Right atrium auricular region (tissue), 2 donors: ENCODE results near the gene NKD2. TPM values are rescaled to one million over a fixed set of nuclear protein-coding genes. Genes with fewer than 3 reads are reported as not detected.
"Not testable (repeated sequence)": the region's sequence is repeated elsewhere in the genome, so short reads cannot be mapped to it uniquely, and the experiment has no call there.

Experiments
- DNase-seq: peaks from one replicate; pipeline ENCODE4 v3.0.0-alpha.2; 2019; ENCODE audit warnings: low spot score
- H3K27ac ChIP-seq, 2 donors: fragments of 200-600 bp; sonication (generic); 1 replicate in 1 of 2; 2 replicates in 1 of 2; pipeline ENCODE4 v1.5.1; 2016 to 2019
- H3K27me3 ChIP-seq, 2 donors: fragments of 200-600 bp; sonication (generic); one replicate each; pipeline versions ENCODE4 v1.5.1 to v1.6.0; 2017 to 2019
- H3K36me3 ChIP-seq: fragments of 200-600 bp; sonication (generic); one replicate; pipeline ENCODE4 v1.5.1; 2016
- H3K4me1 ChIP-seq, 2 donors: fragments of 200-600 bp; sonication (generic); one replicate each; pipeline versions ENCODE4 v1.5.1 to v1.6.0; 2017 to 2019
- H3K4me3 ChIP-seq, 2 donors: fragments of 200-600 bp; sonication (generic); 1 replicate in 1 of 2; 2 replicates in 1 of 2; pipeline ENCODE4 v1.5.1; 2017 to 2019; ENCODE audit warnings: mild to moderate bottlenecking in 1 of 2, moderate library complexity in 1 of 2
- H3K9me3 ChIP-seq, 2 donors: fragments of 200-600 bp; sonication (generic); one replicate each; pipeline ENCODE4 v1.5.1; 2019
- total RNA-seq, 2 donors: library from RNA; depleted of rRNA; stranded (reverse); fragments of >200 nt; gene quantifications; one replicate each; pipeline ENCODE4 v1.1.0, GENCODE V29; 2016
- TF ChIP-seq, protein P1 (sequence below), 2 donors: fragments of 200-600 bp; sonication (generic); IDR thresholded peaks; one replicate each; pipeline ENCODE4 v1.5.1; 2019; ENCODE audit warnings: antibody characterized with exemption in 2 of 2

Gene NKD2
- total RNA-seq, 2 donors from 2014 or later = 2.4 to 2.8 TPM

- H3K4me1 ChIP-seq = peaks cover 0 to 4% of the 10 kb centered on the region in 2 donors
- no peak for DNase-seq
- no peak overlapping the region for H3K4me3 ChIP-seq
- H3K27me3 ChIP-seq = no peaks in the 10 kb centered on the region
- H3K9me3 ChIP-seq = no peaks in the 10 kb centered on the region
- H3K27ac ChIP-seq = no peak overlapping the region
- TF ChIP-seq, protein P1, sequence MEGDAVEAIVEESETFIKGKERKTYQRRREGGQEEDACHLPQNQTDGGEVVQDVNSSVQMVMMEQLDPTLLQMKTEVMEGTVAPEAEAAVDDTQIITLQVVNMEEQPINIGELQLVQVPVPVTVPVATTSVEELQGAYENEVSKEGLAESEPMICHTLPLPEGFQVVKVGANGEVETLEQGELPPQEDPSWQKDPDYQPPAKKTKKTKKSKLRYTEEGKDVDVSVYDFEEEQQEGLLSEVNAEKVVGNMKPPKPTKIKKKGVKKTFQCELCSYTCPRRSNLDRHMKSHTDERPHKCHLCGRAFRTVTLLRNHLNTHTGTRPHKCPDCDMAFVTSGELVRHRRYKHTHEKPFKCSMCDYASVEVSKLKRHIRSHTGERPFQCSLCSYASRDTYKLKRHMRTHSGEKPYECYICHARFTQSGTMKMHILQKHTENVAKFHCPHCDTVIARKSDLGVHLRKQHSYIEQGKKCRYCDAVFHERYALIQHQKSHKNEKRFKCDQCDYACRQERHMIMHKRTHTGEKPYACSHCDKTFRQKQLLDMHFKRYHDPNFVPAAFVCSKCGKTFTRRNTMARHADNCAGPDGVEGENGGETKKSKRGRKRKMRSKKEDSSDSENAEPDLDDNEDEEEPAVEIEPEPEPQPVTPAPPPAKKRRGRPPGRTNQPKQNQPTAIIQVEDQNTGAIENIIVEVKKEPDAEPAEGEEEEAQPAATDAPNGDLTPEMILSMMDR (IDR thresholded peaks at IDR 0.05) = no peak
- peaks cover 93% of the 10 kb centered on the region for H3K36me3 ChIP-seq
Measured at GRCh38 chr5:1081519-1081918, 72.9 kb downstream of the NKD2 start.

DNA sequence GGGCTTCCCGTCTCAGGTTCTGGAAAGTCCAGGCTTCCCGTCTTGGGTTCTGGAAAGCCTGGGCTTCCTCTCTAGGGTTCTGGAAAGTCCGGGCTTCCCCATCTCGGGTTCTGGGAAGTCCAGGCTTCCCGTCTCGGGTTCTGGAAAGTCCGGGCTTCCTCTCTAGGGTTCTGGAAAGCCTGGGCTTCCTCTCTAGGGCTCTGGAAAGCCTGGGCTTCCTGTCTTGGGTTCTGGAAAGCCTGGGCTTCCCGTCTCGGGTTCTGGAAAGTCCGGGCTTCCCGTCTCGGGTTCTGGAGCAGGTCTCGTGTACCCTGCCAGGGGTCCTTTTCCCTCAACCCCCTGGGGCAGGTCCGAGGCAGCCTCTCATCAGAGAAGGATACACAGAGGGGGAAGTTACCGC is 74.4 kb downstream of the NKD2 start:
- not testable (repeated sequence) for H3K4me3 ChIP-seq, H3K4me1 ChIP-seq, DNase-seq, H3K27ac ChIP-seq, H3K9me3 ChIP-seq, H3K27me3 ChIP-seq
- peaks cover 93% of the 10 kb centered on the region for H3K36me3 ChIP-seq

DNA sequence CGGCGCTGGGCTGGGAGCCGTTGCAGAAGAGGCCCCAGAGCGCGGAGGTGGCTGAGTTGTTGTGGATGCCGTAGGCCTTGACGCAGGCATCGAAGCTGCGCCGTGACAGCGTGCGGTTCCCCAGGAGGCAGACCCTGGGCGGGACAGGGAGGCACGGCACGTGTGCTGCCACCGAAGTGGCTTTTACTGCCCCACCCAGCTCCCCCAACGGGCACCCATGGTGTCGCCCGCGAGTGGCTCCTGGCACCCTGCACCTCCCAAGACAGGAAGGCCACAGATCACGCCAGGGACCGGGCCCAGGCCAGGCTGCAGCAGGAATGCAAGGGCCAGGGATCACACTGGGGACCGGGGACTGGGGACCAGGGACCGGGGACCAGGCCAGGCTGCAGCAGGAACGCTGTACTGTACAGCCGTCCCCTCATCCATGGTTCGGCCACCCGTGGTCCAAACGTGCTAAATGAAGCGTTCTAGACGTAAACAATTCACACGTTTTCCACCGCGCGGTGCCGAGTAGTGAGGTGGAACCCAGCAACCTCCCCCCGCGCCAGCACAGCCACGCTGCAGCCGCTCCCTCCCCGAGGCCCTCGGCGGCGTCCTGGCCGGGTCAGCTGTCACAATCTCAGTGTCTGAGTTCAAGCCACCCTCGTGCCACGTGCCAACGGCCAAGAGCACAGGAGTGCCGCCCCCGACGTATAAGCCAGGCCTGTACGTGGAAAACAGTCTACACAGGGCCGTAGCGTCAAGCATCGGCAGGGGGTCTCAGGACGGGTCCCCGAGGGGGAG is 75.4 kb downstream of the NKD2 start:
- no peak for DNase-seq
- H3K36me3 ChIP-seq = peaks cover 92% of the 10 kb centered on the region
- H3K27ac ChIP-seq = no peak overlapping the region

DNA sequence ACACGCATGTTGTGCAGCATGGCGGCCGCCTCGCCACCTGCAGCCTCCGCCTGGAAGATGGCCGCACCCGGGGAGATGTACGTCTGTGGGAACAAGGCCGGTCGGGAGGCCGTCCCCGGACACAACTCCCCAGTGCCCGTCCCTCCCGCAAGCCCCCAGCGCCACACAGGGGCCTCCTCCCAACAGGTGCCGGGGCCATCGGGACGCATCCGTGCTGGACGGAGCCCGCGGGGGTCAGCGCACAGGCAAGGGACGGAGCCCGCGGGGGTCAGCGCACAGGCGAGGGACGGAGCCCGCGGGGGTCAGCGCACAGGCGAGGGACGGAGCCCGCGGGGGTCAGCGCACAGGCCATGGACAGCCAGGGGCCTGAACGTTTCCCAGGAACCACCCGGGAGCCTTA is 76.8 kb downstream of the NKD2 start:
- Histone ChIP-seq H3K4me3 (no peak overlapping the region), H3K27me3 (no peaks in the 10 kb centered on the region), H3K4me1 (peaks cover 0 to 20% of the 10 kb centered on the region in 2 donors), H3K27ac (no peak overlapping the region), H3K36me3 (peaks cover 83% of the 10 kb centered on the region), H3K9me3 (no peaks in the 10 kb centered on the region)
- DNase-seq = no peak
- TF ChIP-seq, protein P1 (IDR thresholded peaks at IDR 0.05) = no peak

More for the DNA sequence above, 75.4 kb downstream of the NKD2 start:
- no peak overlapping the region for H3K4me3 ChIP-seq
- H3K27me3 ChIP-seq = no peaks in the 10 kb centered on the region
- TF ChIP-seq, protein P1 (IDR thresholded peaks at IDR 0.05) = no peak
- peaks cover 0 to 7% of the 10 kb centered on the region in 2 donors for H3K4me1 ChIP-seq
- no peaks in the 10 kb centered on the region for H3K9me3 ChIP-seq

GRCh38 chr5:1086137-1086536 is 77.5 kb downstream of the NKD2 start:
- no peak overlapping the region for H3K4me3 ChIP-seq
- H3K9me3 ChIP-seq = no peaks in the 10 kb centered on the region
- H3K4me1 ChIP-seq = peaks cover 0 to 24% of the 10 kb centered on the region in 2 donors
- DNase-seq = no peak
- no peak overlapping the region for H3K27ac ChIP-seq
- TF ChIP-seq, protein P1 (IDR thresholded peaks at IDR 0.05) = no peak
- peaks cover 76% of the 10 kb centered on the region for H3K36me3 ChIP-seq
- H3K27me3 ChIP-seq = no peaks in the 10 kb centered on the region

DNA sequence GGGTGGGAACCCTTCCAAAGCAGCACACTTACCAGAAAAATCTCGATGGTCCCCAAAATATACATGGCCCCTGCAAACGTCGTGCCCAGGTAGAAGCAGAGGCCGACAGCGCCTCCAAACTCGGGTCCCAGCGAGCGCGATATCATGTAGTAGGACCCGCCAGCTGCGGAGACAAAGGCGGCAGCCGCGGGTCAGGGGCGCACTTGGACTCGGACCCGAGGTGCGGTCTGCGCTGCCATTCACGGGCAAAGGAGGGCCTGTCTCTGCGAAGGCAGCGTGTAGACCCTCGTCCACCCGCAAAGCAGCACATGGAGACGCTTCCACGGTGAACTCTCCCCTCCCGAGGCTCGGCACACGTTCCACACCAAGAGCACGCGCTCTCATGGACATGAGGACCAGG is 78.3 kb downstream of the NKD2 start:
- TF ChIP-seq, protein P1 (IDR thresholded peaks at IDR 0.05) = no peak
- Histone ChIP-seq H3K4me3 (no peak overlapping the region), H3K27ac (no peak overlapping the region), H3K9me3 (no peaks in the 10 kb centered on the region), H3K36me3 (peaks cover 74% of the 10 kb centered on the region), H3K4me1 (peaks cover 0 to 31% of the 10 kb centered on the region in 2 donors), H3K27me3 (no peaks in the 10 kb centered on the region)
- DNase-seq = no peak
